GM12874 (cell line): ENCODE data around the gene IL36A.

ENCODE experiments used
- CTCF ChIP-seq: IDR thresholded peaks from 2 replicates; pipeline ENCODE4 v1.5.1; 2011; ENCODE audit warnings: low read depth, mild to moderate bottlenecking, control low read depth, low read length, moderate library complexity; ENCODE audit not compliant: insufficient read depth

The IL36A gene

GRCh38 chr2:113007250-113007649, 2.0 kb downstream of the IL36A start:
- no peak for TF ChIP-seq CTCF

GRCh38 chr2:113009622-113010021, 4.4 kb downstream of the IL36A start:
- no peak for TF ChIP-seq CTCF

GRCh38 chr2:113010088-113010487, 4.8 kb downstream of the IL36A start:
- TF ChIP-seq CTCF = no peak

- no peak for TF ChIP-seq CTCF
Observed at GRCh38 chr2:113011108-113011507, 5.8 kb downstream of the IL36A start.

- TF ChIP-seq CTCF = no peak
Observed at GRCh38 chr2:113012436-113013335, 7.4 kb downstream of the IL36A start.

- TF ChIP-seq CTCF = no peak
Observed at GRCh38 chr2:113013336-113013661, 8.0 kb downstream of the IL36A start.

- TF ChIP-seq CTCF = no peak
Observed at GRCh38 chr2:113014067-113014466, 8.8 kb downstream of the IL36A start.
